ENCODE results near the gene NCOA5.

The NCOA5 gene

GRCh38 chr20:46013829-46014516, 75.8 kb downstream of the NCOA5 start:
- peak; percentile 66 for DNase-seq (ENCODE audit: low spot score)

DNA sequence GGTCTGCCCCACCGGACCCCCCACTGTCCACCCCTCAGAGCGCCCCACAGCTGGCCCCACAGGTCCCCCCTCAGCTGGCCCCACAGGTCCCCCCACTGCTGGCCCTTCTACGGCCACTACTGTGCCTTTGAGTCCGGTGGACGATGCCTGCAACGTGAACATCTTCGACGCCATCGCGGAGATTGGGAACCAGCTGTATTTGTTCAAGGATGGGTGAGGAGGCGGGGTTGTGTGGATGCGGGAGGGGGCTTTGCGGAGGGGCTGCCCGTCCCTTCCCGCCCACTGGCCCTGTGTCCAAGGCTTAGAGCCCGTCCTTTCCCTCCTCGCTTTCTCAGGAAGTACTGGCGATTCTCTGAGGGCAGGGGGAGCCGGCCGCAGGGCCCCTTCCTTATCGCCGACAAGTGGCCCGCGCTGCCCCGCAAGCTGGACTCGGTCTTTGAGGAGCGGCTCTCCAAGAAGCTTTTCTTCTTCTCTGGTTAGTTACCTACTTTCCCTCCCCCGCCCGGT, 76.4 kb downstream of the NCOA5 start:
- DNase-seq (ENCODE audit: low spot score): no peak

DNA sequence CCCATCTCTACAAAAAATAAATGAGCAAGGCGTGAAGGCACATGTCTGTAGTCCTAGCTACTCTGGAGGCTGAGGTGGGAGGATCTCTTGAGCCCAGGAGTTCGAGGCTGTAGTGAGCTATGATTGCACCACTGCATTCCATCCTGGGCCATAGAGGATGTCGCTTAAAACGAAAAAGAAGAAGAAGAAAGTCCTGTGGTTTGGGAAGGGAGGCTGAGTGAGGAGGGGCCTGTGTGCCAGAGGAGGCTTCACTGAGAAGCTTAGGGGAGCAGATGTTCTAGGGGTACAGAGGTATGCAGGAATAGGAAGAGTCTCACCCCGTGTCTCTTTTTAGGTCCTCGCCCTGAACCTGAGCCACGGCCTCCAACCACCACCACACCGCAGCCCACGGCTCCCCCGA, 76.8 kb downstream of the NCOA5 start:
- DNase-seq (ENCODE audit: low spot score): no peak

DNA sequence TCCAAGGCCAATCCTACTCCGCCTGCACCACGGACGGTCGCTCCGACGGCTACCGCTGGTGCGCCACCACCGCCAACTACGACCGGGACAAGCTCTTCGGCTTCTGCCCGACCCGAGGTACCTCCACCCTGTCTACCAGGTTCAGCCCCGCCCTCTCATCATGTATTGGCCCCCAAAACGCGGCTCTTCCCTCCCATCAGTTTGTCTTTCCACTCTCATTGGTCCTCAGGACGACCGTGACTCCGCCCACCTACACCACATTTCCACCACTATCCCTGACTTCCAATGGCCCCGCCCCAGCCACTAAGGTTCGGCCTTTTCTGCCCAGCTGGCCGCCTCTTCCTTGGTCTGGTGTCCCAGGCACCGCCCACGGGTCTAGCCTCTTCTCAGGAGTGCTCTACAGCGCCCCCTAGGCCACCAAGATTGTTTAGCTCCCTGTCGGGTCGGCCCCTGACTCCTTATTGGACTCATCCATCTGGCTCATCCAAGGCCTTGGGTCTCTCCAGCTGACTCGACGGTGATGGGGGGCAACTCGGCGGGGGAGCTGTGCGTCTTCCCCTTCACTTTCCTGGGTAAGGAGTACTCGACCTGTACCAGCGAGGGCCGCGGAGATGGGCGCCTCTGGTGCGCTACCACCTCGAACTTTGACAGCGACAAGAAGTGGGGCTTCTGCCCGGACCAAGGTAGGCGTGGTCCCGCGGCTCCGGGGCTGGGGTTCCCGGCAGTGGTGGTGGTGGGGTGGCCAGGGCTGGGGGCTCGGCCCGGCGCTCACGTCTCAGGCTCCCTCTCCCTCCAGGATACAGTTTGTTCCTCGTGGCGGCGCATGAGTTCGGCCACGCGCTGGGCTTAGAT, 77.9 kb downstream of the NCOA5 start:
- peak; percentile 83 for DNase-seq (ENCODE audit: low spot score)

Measured in kidney tubule cell (primary cell).